AG09309 (cell line): ENCODE data around the gene SLC31A1.
"Not testable (repeated sequence)": the region's sequence is repeated elsewhere in the genome, so short reads cannot be mapped to it uniquely, and the experiment has no call there.

Experiments used
- DNase-seq: peaks from one replicate; pipeline ENCODE4 v3.0.0-alpha.2; 2010; ENCODE audit warnings: low read depth
- H3K4me3 ChIP-seq: 2 replicates; pipeline ENCODE4 v1.5.1; 2011; ENCODE audit warnings: mild to moderate bottlenecking, low read depth, low read length, moderate library complexity; ENCODE audit not compliant: control insufficient read depth
- CTCF ChIP-seq: IDR thresholded peaks from 2 replicates; pipeline ENCODE4 v1.5.1; 2011; ENCODE audit warnings: mild to moderate bottlenecking, low read depth, low read length, inconsistent platforms; ENCODE audit not compliant: insufficient read depth, control insufficient read depth; ENCODE audit errors: missing control alignments

The SLC31A1 gene

DNA sequence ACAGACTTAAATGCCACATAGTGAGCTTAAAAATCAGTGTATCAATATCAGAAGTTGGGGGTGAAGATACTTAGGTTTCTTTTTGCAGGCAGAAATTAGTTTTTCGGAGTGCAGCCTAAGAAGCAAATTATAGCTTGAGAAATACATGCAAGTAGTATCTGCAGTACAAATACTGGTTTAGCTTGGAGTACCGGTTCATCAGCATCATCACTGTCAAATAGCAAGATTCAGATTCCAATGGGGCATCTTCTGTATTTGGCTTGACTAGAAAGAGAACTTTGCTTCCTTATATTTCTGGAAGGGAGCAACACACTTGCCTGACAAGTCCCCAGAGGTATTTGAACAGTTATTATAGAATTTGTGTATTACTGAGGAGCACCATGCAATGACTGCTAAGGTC lies 19.8 kb downstream of the SLC31A1 start:
- no peak overlapping the region for H3K4me3 ChIP-seq
- TF ChIP-seq CTCF: no peak
- no peak for DNase-seq

DNA sequence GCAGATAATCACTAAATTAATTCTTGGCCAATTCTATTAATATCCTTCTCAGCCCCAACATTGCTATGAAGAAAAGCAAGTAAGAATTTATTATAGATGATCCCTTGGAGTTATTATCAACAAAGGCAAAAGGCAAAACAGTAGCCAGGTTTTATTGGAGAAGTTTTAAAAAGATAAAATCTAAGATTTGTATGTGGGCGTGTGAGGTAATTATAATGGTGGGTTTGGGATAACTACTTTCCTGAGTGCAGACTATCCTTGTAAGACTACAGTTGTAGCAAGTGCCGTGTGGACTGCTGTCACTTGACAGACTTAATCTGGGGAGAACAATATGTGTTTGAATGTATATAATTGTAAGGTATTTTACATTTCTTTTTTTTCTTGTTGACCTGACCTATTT lies 23.2 kb downstream of the SLC31A1 start:
- DNase-seq: no peak
- no peak for TF ChIP-seq CTCF
- no peak overlapping the region for H3K4me3 ChIP-seq

DNA sequence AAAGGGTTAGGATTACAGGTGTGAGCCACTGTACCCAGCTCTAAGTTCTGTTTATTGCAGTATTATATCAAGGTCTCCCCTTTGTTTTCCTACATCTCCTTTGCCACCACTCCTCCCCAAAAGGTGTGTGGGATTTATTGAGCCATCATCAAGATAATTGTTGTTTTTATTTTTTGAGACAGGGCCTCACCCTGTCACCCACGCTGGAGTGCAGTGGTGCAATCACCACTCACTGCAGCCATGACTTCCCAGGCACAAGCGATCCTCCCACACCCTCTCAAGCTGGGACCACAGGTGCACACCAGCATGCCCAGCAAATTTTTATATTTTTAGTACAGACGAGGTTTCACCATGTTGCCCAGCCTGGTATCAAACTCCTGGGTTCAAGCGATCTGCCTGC lies 24.6 kb downstream of the SLC31A1 start:
- TF ChIP-seq CTCF: no peak
- H3K4me3 ChIP-seq: no peak overlapping the region
- no peak for DNase-seq

GRCh38 chr9:113246928-113247327 lies 25.6 kb downstream of the SLC31A1 start:
- no peak for DNase-seq

DNA sequence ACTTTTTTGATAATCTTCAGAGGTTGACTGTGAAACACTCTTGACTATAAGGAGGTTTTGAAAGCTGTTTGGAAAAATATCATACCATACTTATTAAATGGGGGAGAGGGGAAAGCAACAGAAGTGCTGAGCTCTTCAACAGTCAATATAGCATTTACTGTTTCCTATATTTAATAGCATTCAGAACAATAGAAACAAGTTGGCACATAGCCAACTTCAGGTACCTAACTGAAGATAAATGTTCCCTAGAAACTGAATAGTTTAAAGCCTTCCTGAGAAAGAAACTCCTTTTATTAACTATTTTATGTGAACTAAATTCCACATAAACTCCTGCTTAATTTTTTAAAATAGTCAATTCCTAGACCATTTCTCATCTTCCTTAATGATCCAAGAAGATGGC lies 26.3 kb downstream of the SLC31A1 start:
- no peak for TF ChIP-seq CTCF
- DNase-seq: no peak
- no peak overlapping the region for H3K4me3 ChIP-seq

More at GRCh38 chr9:113246928-113247327, 25.6 kb downstream of the SLC31A1 start:
- no peak for TF ChIP-seq CTCF
- H3K4me3 ChIP-seq: no peak overlapping the region

DNA sequence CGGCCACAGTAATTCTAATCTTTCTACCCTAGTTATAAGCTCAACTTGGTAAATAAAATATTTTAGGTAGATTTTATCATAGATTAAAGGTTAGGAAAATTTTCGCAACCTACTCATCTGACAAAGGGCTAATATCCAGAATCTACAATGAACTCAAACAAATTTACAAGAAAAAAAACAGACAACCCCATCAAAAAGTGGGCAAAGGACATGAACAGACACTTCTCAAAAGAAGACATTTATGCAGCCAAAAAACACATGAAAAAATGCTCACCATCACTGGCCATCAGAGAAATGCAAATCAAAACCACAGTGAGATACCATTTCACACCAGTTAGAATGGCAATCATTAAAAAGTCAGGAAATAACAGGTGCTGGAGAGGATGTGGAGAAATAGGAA lies 28.3 kb downstream of the SLC31A1 start:
- DNase-seq: not testable (repeated sequence)

DNA sequence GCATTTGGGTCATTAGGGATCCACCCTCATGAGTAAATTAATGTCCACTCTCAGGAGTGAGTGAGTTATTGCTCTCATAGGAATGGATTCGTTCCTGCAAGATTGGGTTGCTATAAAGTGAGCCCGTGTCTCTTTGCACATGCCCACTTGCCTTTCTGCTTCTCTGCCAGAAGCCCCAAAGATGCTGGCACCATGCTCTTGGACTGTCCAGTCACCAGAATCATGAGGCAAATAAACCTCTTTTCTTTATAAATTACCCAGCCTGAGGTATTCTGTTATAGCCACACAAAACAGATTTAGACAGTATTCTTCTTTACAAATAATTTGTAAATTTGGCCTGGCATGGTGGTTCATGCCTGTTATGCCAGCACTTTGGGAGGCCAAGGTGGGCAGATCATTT lies 29.5 kb downstream of the SLC31A1 start:
- no peak overlapping the region for H3K4me3 ChIP-seq
- TF ChIP-seq CTCF: no peak
- DNase-seq: no peak

More for the DNA sequence above, 28.3 kb downstream of the SLC31A1 start:
- not testable (repeated sequence) for H3K4me3 ChIP-seq
